Right renal cortex interstitium (tissue), 3 donors: ENCODE measurements around the gene OSBPL2. TPM values are rescaled to one million over a fixed set of nuclear protein-coding genes. Genes with fewer than 3 reads are reported as not detected.

Source experiments
- DNase-seq, 3 donors: peaks; one replicate each; pipeline ENCODE4 v3.0.0-alpha.2; 2013; ENCODE audit warnings: low read depth in 3 of 3, low spot score in 2 of 3
- polyA plus RNA-seq, 3 donors: library from polyadenylated mRNA; unstranded; fragments of 120-200 nt; gene quantifications; one replicate each; pipeline ENCODE4 v1.2.1, GENCODE V29; 2013; ENCODE audit not compliant: insufficient read length in 3 of 3

OSBPL2 gene
- polyA plus RNA-seq, 3 donors = 27.8 to 31.3 (median 30.4) TPM

- no peak for DNase-seq
Measured at GRCh38 chr20:62205618-62206387, 32.5 kb upstream of the OSBPL2 start.

DNA sequence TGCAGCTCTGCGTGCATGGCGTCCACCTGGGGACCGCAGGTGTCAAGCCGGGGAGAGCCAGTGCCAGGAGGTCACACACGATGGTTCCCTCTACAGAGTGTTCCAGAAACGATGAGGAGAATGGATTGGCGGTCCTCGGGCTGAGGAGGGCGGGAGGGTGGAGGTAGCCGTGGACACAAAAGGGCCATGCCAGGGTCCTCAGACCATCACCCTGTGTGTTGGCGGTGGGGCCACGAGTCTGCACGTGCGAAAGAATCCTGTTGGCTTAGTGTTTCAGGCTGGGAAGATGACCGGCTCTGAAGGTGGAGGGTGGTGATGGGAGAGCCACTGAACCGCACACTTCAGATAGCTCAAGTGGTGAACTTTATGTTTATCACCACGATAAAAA lies 31.9 kb upstream of the OSBPL2 start:
- no peak for DNase-seq

DNA sequence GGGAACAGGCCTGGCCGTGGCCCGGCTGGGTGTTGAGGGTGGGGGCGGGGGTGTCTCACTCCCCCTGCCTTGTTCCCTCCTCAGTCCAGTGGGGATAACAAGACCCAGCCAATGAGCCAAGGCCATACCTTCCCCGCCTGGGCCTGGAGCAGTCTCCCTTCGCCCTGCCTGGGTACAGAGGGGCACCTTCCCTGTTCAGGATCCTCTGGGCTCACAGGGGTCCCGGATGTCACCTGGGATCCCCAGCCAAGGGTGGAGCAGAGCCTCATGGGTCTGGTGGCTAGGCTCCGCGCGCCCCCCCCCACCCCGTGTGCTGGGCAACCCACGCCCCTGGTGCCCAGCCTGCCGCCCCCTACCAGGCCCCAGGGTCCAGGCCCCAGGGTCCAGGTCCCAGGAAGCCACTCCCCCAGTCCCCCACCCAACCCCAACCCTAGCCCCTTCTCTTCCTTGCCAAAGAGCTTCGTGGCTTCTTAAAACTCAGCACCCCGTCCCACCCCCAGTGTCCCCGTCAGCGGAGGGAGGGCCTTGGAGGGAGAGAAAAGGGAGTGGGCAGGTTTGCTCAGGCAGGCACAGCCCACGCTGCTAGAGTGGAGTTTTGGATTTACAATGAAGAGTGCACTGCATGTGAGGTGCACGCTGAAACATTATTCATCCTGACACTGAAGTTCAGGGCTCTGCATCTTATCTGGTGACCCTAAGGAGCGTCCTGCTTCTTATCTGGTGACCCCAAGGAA lies 30.1 kb upstream of the OSBPL2 start:
- DNase-seq = no peak

DNA sequence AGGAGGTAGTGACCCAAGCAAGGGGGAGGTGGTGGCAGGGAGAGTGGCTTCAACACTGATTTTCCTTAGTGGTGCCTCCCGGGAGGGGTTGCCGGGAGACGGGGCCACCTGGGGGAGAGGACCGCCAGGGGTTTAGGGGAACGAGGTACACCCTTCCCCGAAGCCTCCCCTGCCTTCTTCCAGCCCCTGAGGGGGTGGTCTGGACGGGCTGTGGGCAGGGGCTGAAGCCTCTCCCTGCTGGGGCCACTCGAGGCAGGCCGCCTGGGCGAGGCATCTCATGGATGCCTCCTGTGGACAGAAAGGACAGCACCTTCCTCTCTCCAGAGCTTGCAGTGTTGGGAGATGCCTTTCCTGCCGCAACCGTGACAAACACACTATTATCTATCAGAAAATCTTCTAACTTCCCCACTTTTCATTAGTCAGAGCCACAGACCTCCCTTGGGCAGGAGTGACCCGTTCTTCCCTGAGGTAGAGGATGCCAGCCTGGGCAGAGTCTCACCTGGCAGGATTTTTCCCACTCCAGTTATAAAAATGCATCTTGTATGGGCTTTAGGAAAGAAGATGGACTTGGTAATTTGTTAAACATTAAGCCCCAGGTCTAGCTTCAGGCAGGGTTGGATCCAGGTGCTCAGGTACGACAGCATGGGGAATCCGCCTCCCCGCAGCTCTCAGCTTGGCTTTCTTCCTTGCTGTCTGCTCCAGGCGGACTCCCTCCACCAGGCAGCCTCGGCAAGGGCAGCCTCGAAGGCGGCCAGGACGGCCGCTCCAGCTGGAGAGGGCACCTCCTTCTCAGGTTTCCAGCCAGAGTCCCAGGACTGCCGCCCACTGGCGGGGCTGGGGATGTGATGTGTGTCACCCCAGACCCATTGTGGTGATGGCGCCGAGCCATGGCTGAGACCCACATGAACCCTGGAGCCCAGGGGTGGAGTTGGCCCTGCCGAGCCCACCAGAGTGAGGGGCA lies 29.2 kb upstream of the OSBPL2 start:
- no peak for DNase-seq

DNA sequence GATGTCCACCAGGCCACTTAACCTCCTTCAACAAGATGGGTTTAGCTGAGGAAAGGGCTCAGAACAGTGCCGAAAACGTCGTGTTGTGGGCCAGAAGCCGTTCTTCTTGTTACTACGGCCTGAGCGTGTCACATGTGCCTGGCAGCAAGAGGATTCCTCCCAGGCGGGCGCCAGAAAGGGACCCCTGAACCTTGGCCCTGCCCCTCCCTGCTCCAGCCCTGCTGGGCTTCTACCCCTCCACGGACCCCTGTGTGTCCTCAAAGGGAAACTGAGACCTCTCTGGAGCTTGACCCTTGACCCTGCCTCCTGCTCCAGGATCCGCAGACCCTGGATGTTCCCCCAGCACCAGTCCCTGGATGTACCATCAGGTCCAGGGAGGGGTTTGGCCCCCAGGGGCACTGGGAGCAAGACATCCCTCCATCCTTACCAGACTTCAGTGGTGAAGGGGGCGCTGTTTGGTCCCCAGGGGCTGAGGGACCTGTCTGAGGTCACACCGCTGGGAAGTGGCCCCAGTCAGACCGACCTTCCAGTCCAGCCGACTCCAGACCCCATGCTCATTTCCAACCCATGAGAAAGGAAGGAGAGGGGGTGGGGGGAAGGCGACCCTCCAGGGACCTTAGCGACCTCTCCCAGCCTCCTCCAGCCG lies 28.3 kb upstream of the OSBPL2 start:
- DNase-seq = no peak

DNA sequence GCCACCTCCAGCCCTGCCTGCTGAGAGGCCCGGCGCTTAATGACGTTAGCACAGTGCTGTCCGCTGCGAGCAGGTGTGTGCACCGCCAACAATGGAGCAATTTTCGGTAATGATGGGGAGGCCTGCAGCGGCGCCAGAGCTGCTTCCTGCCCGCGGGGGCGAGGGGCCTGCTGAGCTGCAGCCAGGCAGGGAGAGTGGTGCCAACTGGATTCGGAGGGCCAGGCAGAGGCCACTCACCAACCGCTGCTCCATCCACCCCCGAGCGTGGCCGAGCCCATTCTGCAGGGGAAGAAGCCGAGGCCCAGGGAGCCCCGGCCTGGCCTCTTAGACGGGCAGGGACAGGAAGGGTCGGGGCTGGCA lies 27.8 kb upstream of the OSBPL2 start:
- DNase-seq = no peak

GRCh38 chr20:62211216-62211615 lies 27.1 kb upstream of the OSBPL2 start:
- no peak for DNase-seq

DNA sequence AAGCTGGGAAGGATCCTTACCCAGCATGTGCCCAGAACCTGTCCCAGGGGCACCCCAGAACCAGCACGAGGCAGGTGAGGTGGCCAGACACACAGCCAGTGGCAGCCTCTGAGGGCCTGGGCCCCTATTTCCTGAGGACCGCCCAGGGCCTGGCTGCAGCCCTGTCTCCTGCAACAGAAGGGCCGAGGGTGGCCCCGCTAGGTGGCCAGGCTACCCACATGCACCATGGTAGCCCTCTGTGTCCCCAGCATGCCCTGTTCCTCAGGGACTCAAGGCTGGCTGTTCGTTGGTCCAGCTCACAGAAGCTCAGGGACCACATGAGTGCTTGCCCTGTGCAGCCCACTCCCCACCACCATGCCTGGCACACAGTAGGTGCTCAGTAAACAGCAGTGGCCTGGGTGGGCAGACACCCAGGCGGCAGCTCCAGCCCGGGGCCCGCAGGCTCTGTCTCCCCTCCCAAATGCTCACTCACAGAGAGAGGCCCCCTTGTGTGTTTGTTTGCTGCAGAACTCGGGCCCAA lies 26.5 kb upstream of the OSBPL2 start:
- DNase-seq = no peak

- DNase-seq = no peak
Measured at GRCh38 chr20:62212299-62212698, 26.0 kb upstream of the OSBPL2 start.

GRCh38 chr20:62214067-62214466 lies 24.3 kb upstream of the OSBPL2 start:
- no peak for DNase-seq

GRCh38 chr20:62215020-62215990 lies 23.0 kb upstream of the OSBPL2 start:
- no peak for DNase-seq

GRCh38 chr20:62215991-62216635 lies 22.2 kb upstream of the OSBPL2 start:
- DNase-seq = no peak

GRCh38 chr20:62216636-62217566 lies 21.4 kb upstream of the OSBPL2 start:
- DNase-seq = no peak

- no peak for DNase-seq
Measured at GRCh38 chr20:62217913-62218773, 20.2 kb upstream of the OSBPL2 start.

GRCh38 chr20:62219101-62219991 lies 19.0 kb upstream of the OSBPL2 start:
- no peak for DNase-seq
